Body of pancreas (tissue), 4 donors: ENCODE results near the gene HOXC10. TPM values are rescaled to one million over a fixed set of nuclear protein-coding genes. Genes with fewer than 3 reads are reported as not detected.
A peak's percentile ranks its signal among the peaks of the same experiment; 100 is the strongest.

ENCODE experiments used
- ATAC-seq: fragments of 150-250 bp; one replicate; pipeline ENCODE4 v1.9.1; 2016
- DNase-seq, 4 donors: peaks; one replicate each; pipeline ENCODE4 v3.0.0-alpha.2; 2019
- H3K27ac ChIP-seq, 4 donors: fragments of 200-600 bp; sonication (generic); 1 replicate in 3 of 4; 2 replicates in 1 of 4; pipeline versions ENCODE4 v1.5.1 to v1.6.1; 2016 to 2019; ENCODE audit warnings: mild to moderate bottlenecking in 1 of 4, mixed read lengths in 1 of 4, moderate library complexity in 1 of 4
- H3K27me3 ChIP-seq, 2 donors: fragments of 200-600 bp; sonication (generic); one replicate each; pipeline ENCODE4 v1.6.0; 2016; ENCODE audit warnings: mild to moderate bottlenecking in 1 of 2
- H3K36me3 ChIP-seq, 2 donors: fragments of 200-600 bp; sonication (generic); replicated peaks in 1 of 2; 2 replicates each; pipeline ENCODE4 v1.5.1; 2016; ENCODE audit warnings: low read depth in 2 of 2; ENCODE audit not compliant: insufficient read depth in 1 of 2
- H3K4me1 ChIP-seq: fragments of 200-600 bp; sonication (generic); one replicate; pipeline ENCODE4 v1.6.0; 2016
- H3K4me3 ChIP-seq, 2 donors: fragments of 200-600 bp; sonication (generic); 1 replicate in 1 of 2; 2 replicates in 1 of 2; pipeline ENCODE4 v1.5.1; 2016 to 2019
- H3K9me3 ChIP-seq, 3 donors: fragments of 200-600 bp; sonication (generic); 1 replicate in 2 of 3; 2 replicates in 1 of 3; pipeline ENCODE4 v1.5.1; 2016
- POLR2A ChIP-seq, 3 donors: fragments of 450-650 bp; IDR thresholded peaks; one replicate each; pipeline ENCODE4 v1.6.1; 2016; ENCODE audit warnings: antibody characterized with exemption in 3 of 3, mild to moderate bottlenecking in 2 of 3
- WGBS, 2 donors: methylation state at CpG; one replicate each; pipeline ENCODE4 v1.1.5; 2017; 5-methylcytosine and 5-hydroxymethylcytosine counted together
- intact Hi-C: fragments of 100-400 bp; cut with DNase I; formaldehyde crosslinking; loops from one replicate; pipeline ENCODE4 v1.15.1; 2023
- total RNA-seq, 2 donors: library from RNA; depleted of rRNA; stranded (reverse); fragments of >200 nt; gene quantifications; one replicate each; pipeline ENCODE4 v1.1.0, GENCODE V29; 2016
- TF ChIP-seq, protein P1 (sequence below), 7 experiments: fragments of 450-650 bp in 4 of 7; fragments of 200-600 bp in 3 of 7; sonication (generic) in 3 of 7; IDR thresholded peaks; one replicate each; pipeline ENCODE4 v1.5.1; 2016 to 2019; ENCODE audit warnings: antibody characterized with exemption in 7 of 7

HOXC10 gene
- total RNA-seq, 2 donors from 2014 or later = not detected

- DNase-seq = no peak
- 40 to 48% methylated on average over 6 of the region's 6 CpGs for WGBS, 2 donors
- peaks cover 37% of the 10 kb centered on the region for H3K4me1 ChIP-seq
Observed at GRCh38 chr12:54032086-54032619, 47.2 kb downstream of the HOXC10 start.

DNA sequence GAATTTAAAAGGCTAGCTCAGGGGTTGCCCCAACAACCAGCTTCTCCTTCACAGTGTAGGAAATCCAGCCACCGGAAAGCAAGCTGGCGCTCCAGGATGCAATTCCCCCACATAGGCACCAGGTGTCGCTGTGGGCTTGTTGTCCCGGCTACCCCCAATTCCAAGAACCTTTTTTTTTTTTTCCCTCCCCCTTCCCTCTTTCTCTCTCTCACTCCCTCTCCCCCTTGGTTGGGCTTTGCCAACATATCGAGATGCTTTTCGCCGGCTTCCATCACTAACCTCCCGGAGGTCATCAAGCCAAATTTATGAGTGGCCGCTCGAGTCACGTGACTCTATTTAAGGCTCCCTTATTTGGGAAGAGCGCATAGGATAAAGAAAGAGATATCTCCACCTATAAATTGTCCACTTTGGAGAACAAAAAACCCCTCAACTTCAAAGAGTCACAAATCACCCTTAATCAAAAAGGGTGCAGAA lies 47.7 kb downstream of the HOXC10 start, which contains the start of gene HOXC5:
TSS of gene HOXC5 (plus strand) at position 424 of the 474 bp plus-strand sequence. CDS start 73 bp downstream, outside the sequence.
- H3K27me3 ChIP-seq = peaks cover 4 to 48% of the 10 kb centered on the region in 2 donors
- intact Hi-C loops = loop anchor here (5.0 kb wide), 1 partner anchor 160 kb away; no protein-coding TSS in a partner anchor
- H3K4me1 ChIP-seq = peaks cover 37% of the 10 kb centered on the region
- ATAC-seq (peak; percentile 61), DNase-seq (peak; percentile 63 to 73 (median 67))
- H3K4me3 ChIP-seq = no peak within 1 kb of the TSS
- no peaks in the 10 kb centered on the region for H3K36me3 ChIP-seq
- no peak for TF ChIP-seq POLR2A (IDR thresholded peaks at IDR 0.05)
- TF ChIP-seq, protein P1, sequence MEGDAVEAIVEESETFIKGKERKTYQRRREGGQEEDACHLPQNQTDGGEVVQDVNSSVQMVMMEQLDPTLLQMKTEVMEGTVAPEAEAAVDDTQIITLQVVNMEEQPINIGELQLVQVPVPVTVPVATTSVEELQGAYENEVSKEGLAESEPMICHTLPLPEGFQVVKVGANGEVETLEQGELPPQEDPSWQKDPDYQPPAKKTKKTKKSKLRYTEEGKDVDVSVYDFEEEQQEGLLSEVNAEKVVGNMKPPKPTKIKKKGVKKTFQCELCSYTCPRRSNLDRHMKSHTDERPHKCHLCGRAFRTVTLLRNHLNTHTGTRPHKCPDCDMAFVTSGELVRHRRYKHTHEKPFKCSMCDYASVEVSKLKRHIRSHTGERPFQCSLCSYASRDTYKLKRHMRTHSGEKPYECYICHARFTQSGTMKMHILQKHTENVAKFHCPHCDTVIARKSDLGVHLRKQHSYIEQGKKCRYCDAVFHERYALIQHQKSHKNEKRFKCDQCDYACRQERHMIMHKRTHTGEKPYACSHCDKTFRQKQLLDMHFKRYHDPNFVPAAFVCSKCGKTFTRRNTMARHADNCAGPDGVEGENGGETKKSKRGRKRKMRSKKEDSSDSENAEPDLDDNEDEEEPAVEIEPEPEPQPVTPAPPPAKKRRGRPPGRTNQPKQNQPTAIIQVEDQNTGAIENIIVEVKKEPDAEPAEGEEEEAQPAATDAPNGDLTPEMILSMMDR (IDR thresholded peaks at IDR 0.05) = peak; percentile 75 to 97 (median 79)
- H3K9me3 ChIP-seq = no peaks in the 10 kb centered on the region
- 3 to 12% methylated on average over 12 of the region's 12 CpGs for WGBS, 2 donors
- H3K27ac ChIP-seq = no peak within 1 kb of the TSS

More at GRCh38 chr12:54032086-54032619, 47.2 kb downstream of the HOXC10 start:
- ATAC-seq = no peak
- H3K27me3 ChIP-seq = peaks cover 4 to 50% of the 10 kb centered on the region in 2 donors
- TF ChIP-seq POLR2A (IDR thresholded peaks at IDR 0.05) = no peak
- TF ChIP-seq, protein P1 (IDR thresholded peaks at IDR 0.05) = no peak
- H3K9me3 ChIP-seq = no peaks in the 10 kb centered on the region
- H3K27ac ChIP-seq = no peak overlapping the region
- no peaks in the 10 kb centered on the region for H3K36me3 ChIP-seq
- no peak overlapping the region for H3K4me3 ChIP-seq
- intact Hi-C loops = loop anchor here (5.0 kb wide), 1 partner anchor 160 kb away; no protein-coding TSS in a partner anchor

GRCh38 chr12:54033106-54033979 lies 48.4 kb downstream of the HOXC10 start:
- Histone ChIP-seq H3K27me3 (peaks cover 4 to 48% of the 10 kb centered on the region in 2 donors), H3K27ac (no peak overlapping the region), H3K4me1 (peaks cover 36% of the 10 kb centered on the region), H3K9me3 (no peaks in the 10 kb centered on the region), H3K36me3 (no peaks in the 10 kb centered on the region), H3K4me3 (no peak overlapping the region)
- WGBS, 2 donors = 2 to 8% methylated on average over 40 to 59 of the region's 61 CpGs
- intact Hi-C loops = loop anchor here (5.0 kb wide), 1 partner anchor 159 kb away; no protein-coding TSS in a partner anchor
- DNase-seq (peak in 1 of 4 donors; percentile 25), ATAC-seq (no peak)
- no peak for TF ChIP-seq POLR2A (IDR thresholded peaks at IDR 0.05)
- TF ChIP-seq, protein P1 (IDR thresholded peaks at IDR 0.05) = no peak

DNA sequence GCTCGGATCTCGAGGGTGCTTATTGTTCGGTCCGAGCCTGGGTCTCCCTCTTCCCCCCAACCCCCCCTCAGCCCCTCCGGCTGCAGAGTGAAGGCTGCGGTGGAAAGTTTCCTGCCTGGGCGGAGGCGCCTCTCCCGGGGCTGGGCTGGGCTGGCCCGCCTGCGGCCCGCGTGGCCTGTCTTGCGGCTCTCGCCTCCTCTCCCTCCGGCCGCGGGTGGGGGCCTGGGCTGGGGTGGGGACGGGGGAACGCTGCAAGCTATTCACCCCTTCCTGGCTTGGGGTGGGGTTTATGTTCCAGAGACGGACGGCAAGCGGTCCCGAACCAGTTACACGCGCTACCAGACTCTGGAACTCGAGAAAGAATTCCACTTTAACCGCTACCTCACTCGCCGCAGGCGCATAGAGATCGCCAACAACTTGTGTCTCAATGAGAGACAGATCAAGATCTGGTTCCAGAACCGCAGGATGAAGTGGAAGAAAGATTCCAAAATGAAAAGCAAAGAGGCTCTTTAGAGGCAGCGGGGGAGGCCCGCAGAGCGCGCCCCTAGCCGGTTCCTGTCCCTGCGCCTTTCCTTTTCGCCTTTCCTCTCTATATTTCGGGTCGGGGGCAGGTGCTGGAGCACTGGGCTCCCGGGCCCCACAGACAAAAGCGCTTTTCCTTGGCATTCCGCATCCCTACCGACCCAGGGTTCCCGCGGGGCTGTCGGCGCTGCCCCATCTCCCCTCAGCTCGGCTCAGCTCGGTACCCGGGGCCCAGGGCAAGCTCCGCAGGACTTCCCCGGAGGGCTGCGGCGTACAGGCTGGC lies 49.2 kb downstream of the HOXC10 start:
- H3K27ac ChIP-seq = no peak overlapping the region
- DNase-seq (no peak), ATAC-seq (no peak)

More for the DNA sequence above, 49.2 kb downstream of the HOXC10 start:
- intact Hi-C loops = loop anchor here (5.0 kb wide), 1 partner anchor 158 kb away; no protein-coding TSS in a partner anchor
- 14 to 22% methylated on average over 31 to 52 of the region's 57 CpGs for WGBS, 2 donors
- no peak for TF ChIP-seq POLR2A (IDR thresholded peaks at IDR 0.05)
- TF ChIP-seq, protein P1 (IDR thresholded peaks at IDR 0.05) = no peak
- Histone ChIP-seq H3K36me3 (no peaks in the 10 kb centered on the region), H3K4me3 (no peak overlapping the region), H3K27me3 (peaks cover 4 to 41% of the 10 kb centered on the region in 2 donors), H3K9me3 (no peaks in the 10 kb centered on the region), H3K4me1 (peaks cover 28% of the 10 kb centered on the region)
